ENCODE measurements around the gene PBX1. TPM values are rescaled to one million over a fixed set of nuclear protein-coding genes. Genes with fewer than 3 reads are reported as not detected.

Gene PBX1
- total and polyA plus RNA-seq, 2 donors from 2014 or later: 14.9 to 91.5 TPM

GRCh38 chr1:164598719-164599118 lies 39.7 kb downstream of the PBX1 start:
- FAIRE-seq (no peak), DNase-seq (peak in 1 of 5 donors; percentile 22)
- Histone ChIP-seq H3K4me1 (ENCODE audit: control insufficient read depth in 2 of 3, insufficient read depth in 2 of 3, low read depth in 1 of 3, low read length in 3 of 3) (peaks cover 8 to 30% (median 20%) of the 10 kb centered on the region in 3 donors), H3K9me3 (ENCODE audit: control insufficient read depth in 2 of 3, insufficient read depth in 1 of 3, low read length in 3 of 3) (no peaks in the 10 kb centered on the region), H3K9ac (ENCODE audit: low read length in 3 of 3) (no peak overlapping the region), H3K36me3 (ENCODE audit: control insufficient read depth in 2 of 3, insufficient read depth in 3 of 3, low read length in 3 of 3) (no peaks in the 10 kb centered on the region), H3K27me3 (ENCODE audit: control insufficient read depth, insufficient read depth, low read length) (no peaks in the 10 kb centered on the region), H3K4me3 (ENCODE audit: low read length in 3 of 3) (no peak overlapping the region), H3K27ac (ENCODE audit: low read depth in 2 of 2, low read length in 2 of 2) (no peak overlapping the region)
- intact Hi-C loops (cut with DNase I): no loop called here
- no peak for TF ChIP-seq CTCF (IDR thresholded peaks at IDR 0.05; ENCODE audit: borderline replicate concordance, extremely low read depth, insufficient read depth)

GRCh38 chr1:164599272-164599671 lies 40.3 kb downstream of the PBX1 start:
- peak in 1 of 5 donors; percentile 12 for DNase-seq
- H3K27me3 ChIP-seq (ENCODE audit: control insufficient read depth, insufficient read depth, low read length): no peaks in the 10 kb centered on the region
- H3K4me1 ChIP-seq (ENCODE audit: control insufficient read depth in 2 of 3, insufficient read depth in 2 of 3, low read depth in 1 of 3, low read length in 3 of 3): peaks cover 8 to 30% (median 23%) of the 10 kb centered on the region in 3 donors
- H3K9me3 ChIP-seq (ENCODE audit: control insufficient read depth in 2 of 3, insufficient read depth in 1 of 3, low read length in 3 of 3): no peaks in the 10 kb centered on the region
- no peak overlapping the region for H3K27ac ChIP-seq (ENCODE audit: low read depth in 2 of 2, low read length in 2 of 2)
- FAIRE-seq: no peak
- intact Hi-C loops (cut with DNase I): no loop called here
- H3K9ac ChIP-seq (ENCODE audit: low read length in 3 of 3): no peak overlapping the region
- H3K4me3 ChIP-seq (ENCODE audit: low read length in 3 of 3): no peak overlapping the region
- TF ChIP-seq CTCF (IDR thresholded peaks at IDR 0.05; ENCODE audit: borderline replicate concordance, extremely low read depth, insufficient read depth): no peak
- peaks cover 0 to under 1% (median 0%) of the 10 kb centered on the region in 3 donors for H3K36me3 ChIP-seq (ENCODE audit: control insufficient read depth in 2 of 3, insufficient read depth in 3 of 3, low read length in 3 of 3)

- Histone ChIP-seq H3K4me3 (ENCODE audit: low read length in 3 of 3) (peak overlapping the region in 2 of 3 donors; percentile 29 to 32), H3K36me3 (ENCODE audit: control insufficient read depth in 2 of 3, insufficient read depth in 3 of 3, low read length in 3 of 3) (peaks cover 0 to 2% (median 0%) of the 10 kb centered on the region in 3 donors), H3K9ac (ENCODE audit: low read length in 3 of 3) (peak overlapping the region in 1 of 3 donors; percentile 13), H3K27ac (ENCODE audit: low read depth in 2 of 2, low read length in 2 of 2) (peak overlapping the region; percentile 49 to 52), H3K4me1 (ENCODE audit: control insufficient read depth in 2 of 3, insufficient read depth in 2 of 3, low read depth in 1 of 3, low read length in 3 of 3) (peaks cover 8 to 30% (median 21%) of the 10 kb centered on the region in 3 donors), H3K9me3 (ENCODE audit: control insufficient read depth in 2 of 3, insufficient read depth in 1 of 3, low read length in 3 of 3) (no peaks in the 10 kb centered on the region), H3K27me3 (ENCODE audit: control insufficient read depth, insufficient read depth, low read length) (no peaks in the 10 kb centered on the region)
- intact Hi-C loops (cut with DNase I): no loop called here
- no peak for TF ChIP-seq CTCF (IDR thresholded peaks at IDR 0.05; ENCODE audit: borderline replicate concordance, extremely low read depth, insufficient read depth)
- no peak for DNase-seq
- no peak for FAIRE-seq
Measured at GRCh38 chr1:164601399-164602100, 42.6 kb downstream of the PBX1 start.

Measured in kidney (tissue), 14 donors.